Measurements from ENCODE around the gene LANCL1.
"Not testable (repeated sequence)": the region's sequence is repeated elsewhere in the genome, so short reads cannot be mapped to it uniquely, and the experiment has no call there.

LANCL1 gene

GRCh38 chr2:210454336-210454735 lies 22.2 kb downstream of the LANCL1 start:
- Histone ChIP-seq H3K79me2 (ENCODE audit: insufficient read depth, low read depth) (no peaks in the 10 kb centered on the region), H3K4me2 (no peak overlapping the region), H3K36me3 (ENCODE audit: insufficient read depth) (no peaks in the 10 kb centered on the region), H3K4me1 (ENCODE audit: low read depth, poor library complexity, severe bottlenecking) (no peaks in the 10 kb centered on the region), H2AFZ (ENCODE audit: low read depth) (no peak overlapping the region), H4K20me1 (ENCODE audit: insufficient read depth) (no peaks in the 10 kb centered on the region), H3K4me3 (IDR thresholded peaks at IDR 0.05; ENCODE audit: insufficient read depth, low read depth, low read length) (no peak overlapping the region), H3K9ac (no peak overlapping the region), H3K27ac (no peak overlapping the region), H3K27me3 (ENCODE audit: insufficient read depth, low read depth) (no peaks in the 10 kb centered on the region)
- TF ChIP-seq, protein P1, sequence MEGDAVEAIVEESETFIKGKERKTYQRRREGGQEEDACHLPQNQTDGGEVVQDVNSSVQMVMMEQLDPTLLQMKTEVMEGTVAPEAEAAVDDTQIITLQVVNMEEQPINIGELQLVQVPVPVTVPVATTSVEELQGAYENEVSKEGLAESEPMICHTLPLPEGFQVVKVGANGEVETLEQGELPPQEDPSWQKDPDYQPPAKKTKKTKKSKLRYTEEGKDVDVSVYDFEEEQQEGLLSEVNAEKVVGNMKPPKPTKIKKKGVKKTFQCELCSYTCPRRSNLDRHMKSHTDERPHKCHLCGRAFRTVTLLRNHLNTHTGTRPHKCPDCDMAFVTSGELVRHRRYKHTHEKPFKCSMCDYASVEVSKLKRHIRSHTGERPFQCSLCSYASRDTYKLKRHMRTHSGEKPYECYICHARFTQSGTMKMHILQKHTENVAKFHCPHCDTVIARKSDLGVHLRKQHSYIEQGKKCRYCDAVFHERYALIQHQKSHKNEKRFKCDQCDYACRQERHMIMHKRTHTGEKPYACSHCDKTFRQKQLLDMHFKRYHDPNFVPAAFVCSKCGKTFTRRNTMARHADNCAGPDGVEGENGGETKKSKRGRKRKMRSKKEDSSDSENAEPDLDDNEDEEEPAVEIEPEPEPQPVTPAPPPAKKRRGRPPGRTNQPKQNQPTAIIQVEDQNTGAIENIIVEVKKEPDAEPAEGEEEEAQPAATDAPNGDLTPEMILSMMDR (conservative IDR thresholded peaks at IDR 0.05; ENCODE audit: low read depth, low read length): no peak

DNA sequence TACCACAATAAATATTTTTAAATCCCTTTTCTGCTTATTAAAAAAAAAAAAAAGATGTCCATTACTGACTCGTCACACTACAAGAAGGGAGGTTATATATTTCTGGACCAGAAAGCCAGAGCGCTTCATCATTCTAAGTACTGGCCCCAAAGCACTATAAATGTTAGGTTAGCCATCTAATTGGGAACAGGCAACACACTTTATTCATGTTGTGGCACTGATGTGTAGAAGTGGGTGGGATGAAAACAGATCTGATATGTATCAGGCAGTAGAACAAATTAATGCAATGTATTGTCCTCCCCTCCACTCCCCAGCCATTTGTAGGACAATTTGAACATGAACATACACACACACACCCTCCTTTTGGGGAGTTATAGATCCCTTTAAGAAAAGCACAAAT lies 24.4 kb downstream of the LANCL1 start:
- no peaks in the 10 kb centered on the region for H3K79me2 ChIP-seq (ENCODE audit: insufficient read depth, low read depth)
- TF ChIP-seq, protein P1 (conservative IDR thresholded peaks at IDR 0.05; ENCODE audit: low read depth, low read length): no peak
- no peaks in the 10 kb centered on the region for H3K4me1 ChIP-seq (ENCODE audit: low read depth, poor library complexity, severe bottlenecking)
- no peaks in the 10 kb centered on the region for H3K36me3 ChIP-seq (ENCODE audit: insufficient read depth)
- no peak overlapping the region for H3K9ac ChIP-seq
- H4K20me1 ChIP-seq (ENCODE audit: insufficient read depth): no peaks in the 10 kb centered on the region
- H3K27me3 ChIP-seq (ENCODE audit: insufficient read depth, low read depth): no peaks in the 10 kb centered on the region
- no peak overlapping the region for H2AFZ ChIP-seq (ENCODE audit: low read depth)
- no peak overlapping the region for H3K4me2 ChIP-seq
- H3K4me3 ChIP-seq (IDR thresholded peaks at IDR 0.05; ENCODE audit: insufficient read depth, low read depth, low read length): no peak overlapping the region
- no peak overlapping the region for H3K27ac ChIP-seq

- H3K4me1 ChIP-seq (ENCODE audit: low read depth, poor library complexity, severe bottlenecking); H3K79me2 ChIP-seq (ENCODE audit: insufficient read depth, low read depth); H3K9ac ChIP-seq; H2AFZ ChIP-seq (ENCODE audit: low read depth); H3K4me3 ChIP-seq (IDR thresholded peaks at IDR 0.05; ENCODE audit: insufficient read depth, low read depth, low read length); H3K4me2 ChIP-seq; H3K27ac ChIP-seq; H3K36me3 ChIP-seq (ENCODE audit: insufficient read depth); H3K27me3 ChIP-seq (ENCODE audit: insufficient read depth, low read depth); H4K20me1 ChIP-seq (ENCODE audit: insufficient read depth): not testable (repeated sequence)
Measured at GRCh38 chr2:210450942-210451341, 25.6 kb downstream of the LANCL1 start.

DNA sequence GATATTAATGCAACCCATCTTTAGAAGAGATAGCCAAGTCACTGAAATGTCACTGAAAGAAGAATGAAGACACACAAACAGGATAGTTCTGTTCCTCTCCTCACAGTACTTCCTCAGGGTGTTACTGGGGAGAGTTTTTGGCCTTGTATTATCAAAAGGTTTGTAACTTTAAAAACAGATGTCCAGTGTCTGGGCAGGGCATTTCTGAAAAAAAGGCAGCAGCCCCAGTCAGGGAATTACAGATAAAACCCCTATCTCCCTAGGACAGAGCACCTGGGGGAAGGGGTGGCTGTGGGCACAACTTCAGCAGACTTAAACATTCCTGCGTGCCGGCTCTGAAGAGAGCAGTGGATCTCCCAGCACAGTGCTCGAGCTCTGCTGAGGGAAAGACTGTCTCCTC lies 30.8 kb downstream of the LANCL1 start:
- Histone ChIP-seq H3K4me2 (no peak overlapping the region), H3K4me3 (IDR thresholded peaks at IDR 0.05; ENCODE audit: insufficient read depth, low read depth, low read length) (no peak overlapping the region), H3K27ac (no peak overlapping the region), H3K27me3 (ENCODE audit: insufficient read depth, low read depth) (no peaks in the 10 kb centered on the region), H3K4me1 (ENCODE audit: low read depth, poor library complexity, severe bottlenecking) (peaks cover 5% of the 10 kb centered on the region), H2AFZ (ENCODE audit: low read depth) (no peak overlapping the region), H4K20me1 (ENCODE audit: insufficient read depth) (no peaks in the 10 kb centered on the region), H3K36me3 (ENCODE audit: insufficient read depth) (no peaks in the 10 kb centered on the region), H3K79me2 (ENCODE audit: insufficient read depth, low read depth) (no peaks in the 10 kb centered on the region), H3K9ac (no peak overlapping the region)
- TF ChIP-seq, protein P1 (conservative IDR thresholded peaks at IDR 0.05; ENCODE audit: low read depth, low read length): no peak

DNA sequence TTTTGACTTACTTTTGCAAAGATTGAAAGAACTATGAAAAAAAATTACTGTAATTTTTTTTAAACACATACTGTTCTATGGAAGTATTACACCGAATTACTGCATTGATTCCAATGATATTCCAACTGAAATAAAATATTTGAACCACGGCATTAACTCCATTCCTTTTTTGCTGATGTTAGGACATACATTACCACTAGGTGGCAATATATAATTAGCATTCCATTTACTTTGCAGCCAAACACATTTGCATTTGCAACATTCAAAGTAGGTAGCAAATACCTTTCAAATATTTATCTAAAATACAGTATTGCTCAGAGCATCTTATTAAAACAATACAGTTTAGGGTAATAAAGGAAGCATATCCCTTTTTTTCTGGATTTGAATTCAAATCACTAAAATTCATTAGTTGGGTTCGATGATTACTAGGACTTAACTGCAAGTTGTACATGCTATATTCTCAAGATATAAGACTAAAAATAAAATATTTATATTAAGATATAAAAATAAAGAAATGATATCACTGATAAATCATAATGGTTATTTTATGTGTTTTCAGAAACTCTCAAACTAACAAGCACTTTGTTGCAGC lies 31.3 kb downstream of the LANCL1 start:
- no peak overlapping the region for H3K4me3 ChIP-seq (IDR thresholded peaks at IDR 0.05; ENCODE audit: insufficient read depth, low read depth, low read length)
- no peaks in the 10 kb centered on the region for H3K27me3 ChIP-seq (ENCODE audit: insufficient read depth, low read depth)
- TF ChIP-seq, protein P1 (conservative IDR thresholded peaks at IDR 0.05; ENCODE audit: low read depth, low read length): peak; percentile 84
- no peaks in the 10 kb centered on the region for H3K79me2 ChIP-seq (ENCODE audit: insufficient read depth, low read depth)
- H3K9ac ChIP-seq: no peak overlapping the region
- H3K4me2 ChIP-seq: no peak overlapping the region
- H2AFZ ChIP-seq (ENCODE audit: low read depth): no peak overlapping the region
- H3K36me3 ChIP-seq (ENCODE audit: insufficient read depth): no peaks in the 10 kb centered on the region
- no peak overlapping the region for H3K27ac ChIP-seq
- H4K20me1 ChIP-seq (ENCODE audit: insufficient read depth): no peaks in the 10 kb centered on the region
- H3K4me1 ChIP-seq (ENCODE audit: low read depth, poor library complexity, severe bottlenecking): peaks cover 5% of the 10 kb centered on the region
